Activated naive CD4-positive, alpha-beta T cell treated with anti-CD3 and anti-CD28 coated beads, Interleukin-2, amount 50 U/mL, for 16 hours (primary cell): ENCODE results near the gene FKBP6.
"Not testable (repeated sequence)": the region's sequence is repeated elsewhere in the genome, so short reads cannot be mapped to it uniquely, and the experiment has no call there.

Source experiments
- DNase-seq: peaks from one replicate; pipeline ENCODE4 v3.0.0-alpha.2; 2020

FKBP6 gene

GRCh38 chr7:73358590-73359275, 30.8 kb downstream of the FKBP6 start:
- DNase-seq = no peak

GRCh38 chr7:73359306-73359705, 31.3 kb downstream of the FKBP6 start:
- no peak for DNase-seq

- DNase-seq = no peak
Measured at GRCh38 chr7:73359746-73360375, 31.9 kb downstream of the FKBP6 start.

GRCh38 chr7:73360590-73360989, 32.6 kb downstream of the FKBP6 start:
- DNase-seq = not testable (repeated sequence)

GRCh38 chr7:73363225-73364005, 35.5 kb downstream of the FKBP6 start:
- DNase-seq = no peak

GRCh38 chr7:73364006-73364728, 36.2 kb downstream of the FKBP6 start:
- no peak for DNase-seq

- no peak for DNase-seq
Measured at GRCh38 chr7:73366127-73366526, 38.2 kb downstream of the FKBP6 start.

- DNase-seq = no peak
Measured at GRCh38 chr7:73366990-73367389, 39.0 kb downstream of the FKBP6 start.

- no peak for DNase-seq
Measured at GRCh38 chr7:73369009-73369408, 41.0 kb downstream of the FKBP6 start.

GRCh38 chr7:73369622-73370021, 41.7 kb downstream of the FKBP6 start:
- DNase-seq = no peak

- no peak for DNase-seq
Measured at GRCh38 chr7:73373741-73374140, 45.8 kb downstream of the FKBP6 start.

- DNase-seq = not testable (repeated sequence)
Measured at GRCh38 chr7:73376262-73376661, 48.3 kb downstream of the FKBP6 start.

- DNase-seq = no peak
Measured at GRCh38 chr7:73376671-73377412, 48.9 kb downstream of the FKBP6 start.

- not testable (repeated sequence) for DNase-seq
Measured at GRCh38 chr7:73377413-73378200, 49.6 kb downstream of the FKBP6 start.

- no peak for DNase-seq
Measured at GRCh38 chr7:73382934-73383503, 55.1 kb downstream of the FKBP6 start.

- no peak for DNase-seq
Measured at GRCh38 chr7:73387221-73387828, 59.4 kb downstream of the FKBP6 start.

- DNase-seq = no peak
Measured at GRCh38 chr7:73387908-73388414, 60.0 kb downstream of the FKBP6 start.

- no peak for DNase-seq
Measured at GRCh38 chr7:73391396-73391795, 63.4 kb downstream of the FKBP6 start.

GRCh38 chr7:73394422-73394821, 66.5 kb downstream of the FKBP6 start:
- no peak for DNase-seq
